HL-60 (cell line): Measurements from ENCODE around the gene DEUP1.

Experiments used
- SPI1 ChIP-seq: IDR thresholded peaks from 2 replicates; pipeline ENCODE4 v1.6.1; 2012; ENCODE audit warnings: low read depth, mild to moderate bottlenecking, borderline replicate concordance
- TF ChIP-seq, protein P1 (sequence below): IDR thresholded peaks from one replicate; pipeline ENCODE4 v1.5.1; 2011; ENCODE audit warnings: low read length, control low read depth, inconsistent platforms; ENCODE audit not compliant: insufficient read depth

GRCh38 chr11:93322207-93322606 is 8.3 kb upstream of the DEUP1 start:
- TF ChIP-seq, protein P1, sequence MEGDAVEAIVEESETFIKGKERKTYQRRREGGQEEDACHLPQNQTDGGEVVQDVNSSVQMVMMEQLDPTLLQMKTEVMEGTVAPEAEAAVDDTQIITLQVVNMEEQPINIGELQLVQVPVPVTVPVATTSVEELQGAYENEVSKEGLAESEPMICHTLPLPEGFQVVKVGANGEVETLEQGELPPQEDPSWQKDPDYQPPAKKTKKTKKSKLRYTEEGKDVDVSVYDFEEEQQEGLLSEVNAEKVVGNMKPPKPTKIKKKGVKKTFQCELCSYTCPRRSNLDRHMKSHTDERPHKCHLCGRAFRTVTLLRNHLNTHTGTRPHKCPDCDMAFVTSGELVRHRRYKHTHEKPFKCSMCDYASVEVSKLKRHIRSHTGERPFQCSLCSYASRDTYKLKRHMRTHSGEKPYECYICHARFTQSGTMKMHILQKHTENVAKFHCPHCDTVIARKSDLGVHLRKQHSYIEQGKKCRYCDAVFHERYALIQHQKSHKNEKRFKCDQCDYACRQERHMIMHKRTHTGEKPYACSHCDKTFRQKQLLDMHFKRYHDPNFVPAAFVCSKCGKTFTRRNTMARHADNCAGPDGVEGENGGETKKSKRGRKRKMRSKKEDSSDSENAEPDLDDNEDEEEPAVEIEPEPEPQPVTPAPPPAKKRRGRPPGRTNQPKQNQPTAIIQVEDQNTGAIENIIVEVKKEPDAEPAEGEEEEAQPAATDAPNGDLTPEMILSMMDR, result no peak
- no peak for TF ChIP-seq SPI1
